GM19397 (cell line): ENCODE results near the gene TRIM46.
"Not testable (repeated sequence)": the region's sequence is repeated elsewhere in the genome, so short reads cannot be mapped to it uniquely, and the experiment has no call there.

Experiments
- ATAC-seq: cut with Tn5 transposase; IDR thresholded peaks from one replicate; pipeline ENCODE4 v1.9.1; 2021; ENCODE audit warnings: mild to moderate bottlenecking, moderate library complexity; ENCODE audit not compliant: unreplicated experiment

TRIM46 gene

DNA sequence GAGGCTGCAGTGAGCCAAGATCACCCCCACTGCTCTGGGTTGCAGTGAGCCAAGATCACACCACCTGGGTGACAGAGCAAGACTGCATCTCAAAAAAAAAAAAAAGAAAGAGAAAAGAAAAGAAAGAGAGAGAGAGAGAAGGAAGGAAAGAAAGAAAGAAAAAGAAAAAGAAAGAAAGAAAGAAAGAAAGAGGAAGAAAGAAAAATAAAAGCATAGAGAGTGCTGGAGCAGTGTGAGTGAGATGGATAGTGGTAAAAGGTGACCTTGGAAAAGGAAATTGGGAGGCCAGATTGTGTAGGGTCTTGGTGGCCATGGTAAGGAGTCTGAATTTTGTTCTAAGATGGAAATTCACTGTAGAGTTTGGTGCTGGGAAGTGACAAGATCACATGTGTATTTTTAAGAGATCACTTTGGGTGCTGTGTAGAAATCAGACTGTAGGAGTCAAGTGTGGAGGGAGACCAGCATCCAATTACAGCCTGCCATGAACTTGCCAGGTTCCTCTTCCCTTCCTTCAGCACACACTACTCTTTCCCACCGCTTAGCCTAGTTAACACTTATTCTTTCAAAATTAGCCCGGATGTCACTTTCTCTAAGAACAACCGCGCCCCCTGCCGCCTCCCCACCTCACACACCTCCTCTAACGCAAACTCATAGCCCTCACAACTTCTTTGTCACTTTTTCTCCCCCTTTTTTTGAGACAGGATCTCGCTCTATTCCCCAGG, 52.7 kb downstream of the TRIM46 start:
- no peak for ATAC-seq

DNA sequence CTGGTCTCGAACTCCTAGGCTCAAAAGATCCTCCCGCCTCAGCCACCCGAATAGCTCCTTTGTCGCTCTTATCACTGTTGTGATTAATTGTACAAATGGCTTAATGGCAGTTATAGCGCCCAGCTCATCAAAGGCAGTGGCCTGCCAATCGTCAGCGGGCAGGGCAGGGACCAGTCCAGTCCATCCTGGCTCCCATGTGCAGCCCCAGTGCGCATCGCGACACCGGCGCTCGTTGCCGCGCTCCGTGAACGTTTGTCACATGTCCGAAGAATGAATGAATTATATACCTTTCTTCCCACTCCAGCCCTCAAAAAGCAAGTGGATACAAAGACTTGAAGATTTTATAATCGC, 53.2 kb downstream of the TRIM46 start:
- no peak for ATAC-seq

DNA sequence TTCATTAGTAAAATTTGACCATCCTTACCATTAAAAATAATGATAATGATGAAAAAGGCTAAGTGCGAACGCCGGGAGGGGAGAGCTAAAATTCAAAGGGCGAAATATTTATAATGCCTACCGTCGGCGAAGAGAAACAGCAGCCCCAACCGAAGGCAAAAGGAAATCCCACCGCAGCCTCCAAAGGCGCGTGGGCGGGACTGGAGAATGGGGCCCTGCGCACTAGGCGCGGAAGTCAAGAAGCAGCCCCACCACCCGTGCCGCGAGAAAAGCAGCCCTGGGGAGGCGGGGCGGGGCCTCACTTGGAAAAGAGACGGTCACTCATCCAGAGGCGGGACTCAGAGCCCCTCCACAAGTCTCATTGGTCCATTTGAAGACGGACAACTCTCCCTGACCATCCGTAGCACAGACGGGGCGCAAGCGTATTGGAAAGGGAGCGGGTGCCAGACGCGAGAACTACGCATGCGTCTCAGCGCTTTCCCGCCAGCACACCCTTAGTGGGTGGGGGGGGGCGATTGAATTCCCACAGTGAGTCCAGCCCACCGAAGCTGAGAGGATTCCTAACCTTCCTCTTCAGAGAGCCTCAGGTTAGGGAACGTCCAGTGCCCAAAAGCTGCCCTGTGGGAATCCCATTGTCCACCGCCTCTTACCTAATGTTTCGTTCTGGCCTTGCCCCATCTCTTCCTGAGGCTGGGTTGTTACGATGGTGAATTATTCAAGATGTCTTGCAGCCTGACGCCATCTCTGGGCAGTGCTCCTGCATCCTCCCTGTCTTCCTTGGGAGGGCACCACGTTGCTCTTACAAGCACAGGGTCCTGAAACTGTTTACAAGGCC, 53.8 kb downstream of the TRIM46 start:
- peak; percentile 95 for ATAC-seq

DNA sequence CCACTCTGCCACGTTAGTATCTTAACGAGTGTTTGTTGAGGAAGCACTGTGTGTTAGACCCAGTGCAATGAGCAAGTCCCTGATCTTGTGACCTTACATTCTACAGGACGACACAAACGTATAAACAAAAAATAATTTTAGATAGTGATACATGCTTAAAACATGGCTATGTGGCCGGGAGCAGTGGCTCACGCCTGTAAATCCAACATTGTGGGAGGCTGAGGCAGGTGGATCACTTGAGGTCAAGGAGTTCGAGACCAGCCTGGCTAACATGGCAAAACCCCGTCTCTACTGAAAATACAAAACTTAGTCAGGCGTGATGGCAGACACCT, 54.4 kb downstream of the TRIM46 start:
- no peak for ATAC-seq

DNA sequence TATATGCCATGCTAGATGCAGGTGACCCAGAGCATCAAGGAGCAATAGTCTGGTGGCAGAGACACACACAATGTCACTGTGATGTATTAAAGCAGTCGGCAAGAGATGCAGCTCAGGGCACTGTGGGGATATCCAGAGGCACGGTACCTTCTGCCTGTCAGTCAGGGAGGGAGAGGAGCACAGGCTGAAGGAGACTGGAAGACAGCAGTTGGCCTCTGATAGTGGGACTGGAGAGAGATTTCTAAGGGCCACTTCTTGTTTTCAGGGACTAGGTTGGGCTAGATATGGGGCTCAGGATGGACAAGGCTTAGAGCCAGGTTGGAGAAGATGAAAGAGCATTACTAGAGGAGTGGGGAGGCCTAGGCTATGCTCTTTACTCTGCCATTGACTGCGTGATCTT, 57.7 kb downstream of the TRIM46 start:
- ATAC-seq = not testable (repeated sequence)

DNA sequence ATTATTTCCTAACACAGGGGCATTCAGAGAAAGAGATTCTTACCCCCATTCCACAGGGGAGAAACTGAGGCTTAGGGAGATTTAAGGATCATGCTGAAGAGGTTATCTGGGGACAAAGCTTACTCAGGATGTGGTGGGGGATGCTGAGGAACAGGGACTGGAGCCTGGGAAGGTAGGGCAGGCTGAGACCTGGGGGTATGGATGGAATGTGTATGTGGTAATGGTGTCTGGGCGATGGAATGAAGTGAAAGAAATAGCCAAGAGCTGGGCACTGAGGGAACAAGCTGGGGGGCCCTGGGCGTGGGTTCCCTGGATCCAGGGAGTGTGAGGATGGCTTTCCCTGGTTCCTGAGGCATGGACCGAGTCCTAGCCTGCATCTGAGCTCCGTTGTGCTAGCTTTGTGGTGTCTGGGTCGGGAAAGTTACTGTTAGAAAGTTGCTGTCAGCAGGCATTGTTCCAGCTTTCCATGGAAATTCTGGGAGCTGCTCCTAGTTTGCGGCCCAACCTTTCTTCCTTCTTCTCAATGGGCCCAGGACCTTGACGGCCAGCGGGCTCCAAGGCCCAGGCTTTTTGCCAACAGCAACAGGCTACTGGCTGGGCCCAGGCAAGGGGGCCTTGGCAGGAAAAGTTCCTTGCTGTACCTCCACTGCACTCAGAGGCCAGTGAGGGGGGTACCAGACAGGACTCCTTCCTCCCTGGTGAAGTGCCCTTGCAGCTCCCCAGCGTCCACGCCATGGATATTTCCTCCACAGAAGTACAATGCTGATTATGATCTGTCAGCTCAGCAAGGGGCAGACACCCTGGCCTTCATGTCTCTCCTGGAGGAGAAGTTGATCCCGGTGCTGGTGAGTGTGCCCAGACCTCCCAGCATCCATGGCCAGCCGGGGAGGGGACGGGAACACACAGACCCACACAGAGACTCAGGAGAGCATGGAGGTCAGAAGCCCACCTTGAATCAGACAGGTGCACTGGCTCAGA, 58.6 kb downstream of the TRIM46 start:
- not testable (repeated sequence) for ATAC-seq

DNA sequence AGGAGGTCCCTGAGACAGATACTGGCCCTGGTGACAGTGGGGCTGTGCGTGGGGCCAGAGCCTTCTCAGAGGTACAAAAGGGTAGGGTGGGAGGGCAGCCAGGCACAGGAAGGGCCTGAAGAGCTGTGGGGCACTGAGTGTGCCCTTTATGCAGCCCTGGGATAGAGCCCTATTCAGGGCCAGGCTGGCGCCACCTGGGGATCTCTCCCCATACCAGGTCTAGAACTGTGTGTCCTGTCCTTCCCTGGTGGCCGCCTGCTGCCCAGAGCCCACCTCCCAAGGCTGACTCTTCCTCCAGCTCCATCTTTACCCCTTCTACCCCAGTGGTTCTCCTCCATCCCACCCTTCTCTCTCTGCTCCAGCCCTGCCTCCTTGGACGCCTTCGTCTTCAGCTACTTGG, 59.9 kb downstream of the TRIM46 start:
- not testable (repeated sequence) for ATAC-seq
